Stomach (tissue), 9 donors: Measurements from ENCODE around the gene L3MBTL4. TPM values are rescaled to one million over a fixed set of nuclear protein-coding genes. Genes with fewer than 3 reads are reported as not detected.

Experiments
- DNase-seq, 2 donors: peaks; one replicate each; pipeline versions ENCODE4 v3.0.0 to v3.0.0-alpha.2; 2013 to 2019
- H3K27ac ChIP-seq, 5 donors: fragments of 200-600 bp in 4 of 5; sonication (generic) in 4 of 5; one replicate each; pipeline ENCODE4 v1.5.1; 2013 to 2019; ENCODE audit warnings: mild to moderate bottlenecking in 1 of 5, moderate library complexity in 1 of 5
- H3K27me3 ChIP-seq, 3 donors: fragments of 200-600 bp; sonication (generic); one replicate each; pipeline ENCODE4 v1.5.1; 2017 to 2019; ENCODE audit warnings: mixed run types in 1 of 3
- H3K36me3 ChIP-seq, 4 donors: fragments of 200-600 bp; sonication (generic); 1 replicate in 3 of 4; 2 replicates in 1 of 4; pipeline ENCODE4 v1.5.1; 2016 to 2019
- H3K4me1 ChIP-seq, 4 donors: fragments of 200-600 bp; sonication (generic); one replicate each; pipeline ENCODE4 v1.5.1; 2016 to 2019
- H3K4me3 ChIP-seq, 4 donors: fragments of 200-600 bp; sonication (generic) in 3 of 4; one replicate each; pipeline ENCODE4 v1.5.1; 2016 to 2019; ENCODE audit warnings: mild to moderate bottlenecking in 1 of 4
- H3K9me3 ChIP-seq, 4 donors: fragments of 200-600 bp; sonication (generic); one replicate each; pipeline ENCODE4 v1.5.1; 2016 to 2019
- CTCF ChIP-seq, 7 experiments: fragments of 450-650 bp in 4 of 7; fragments of 200-600 bp in 3 of 7; sonication (generic) in 3 of 7; IDR thresholded peaks; one replicate each; pipeline ENCODE4 v1.5.1; 2016 to 2019; ENCODE audit warnings: antibody characterized with exemption in 7 of 7, control low read depth in 2 of 7, mild to moderate bottlenecking in 1 of 7
- EP300 ChIP-seq: sonication (generic); formaldehyde crosslinking; IDR thresholded peaks from one replicate; pipeline ENCODE4 v1.6.1; 2017; ENCODE audit warnings: antibody characterized with exemption
- POLR2A ChIP-seq, 4 donors: fragments of 450-650 bp; IDR thresholded peaks; one replicate each; pipeline ENCODE4 v1.6.1; 2016; ENCODE audit warnings: antibody characterized with exemption in 4 of 4, control low read depth in 2 of 4, mild to moderate bottlenecking in 1 of 4, moderate library complexity in 1 of 4
- POLR2AphosphoS5 ChIP-seq, 3 donors: sonication (generic); formaldehyde crosslinking; IDR thresholded peaks; one replicate each; pipeline ENCODE4 v1.6.1; 2016; ENCODE audit warnings: antibody characterized with exemption in 3 of 3
- WGBS, 5 donors: extraction: QIAGEN DNeasy Blood & Tissue Kit in 3 of 5; methylation state at CpG; one replicate each; pipeline versions ENCODE4 v1.1.5 to v1.1.7; 2013 to 2018; 5-methylcytosine and 5-hydroxymethylcytosine counted together
- intact Hi-C: fragments of 100-400 bp; cut with DNase I; formaldehyde crosslinking; loops from one replicate; pipeline ENCODE4 v1.15.1; 2023; ENCODE audit warnings: low total_unique reads
- polyA plus RNA-seq, 3 donors: library from polyadenylated mRNA; stranded (reverse); fragments of 200-250 nt; gene quantifications; one replicate each; pipeline ENCODE4 v1.2.3, GENCODE V29; 2013
- total RNA-seq, 5 donors: library from RNA; depleted of rRNA; stranded (reverse); fragments of >200 nt; gene quantifications; one replicate each; pipeline versions ENCODE4 v1.1.0 to v1.2.3, GENCODE V29; 2014 to 2016
- donor health status: healthy with polysubstance abuse.
- donor health status: Bipolar disorder and iron deficiency.
- donor health status: healthy.

Gene L3MBTL4
- total and polyA plus RNA-seq, 8 donors: 1.9 to 23.3 (median 7.6) TPM

GRCh38 chr18:5998166-5998881 lies 416.4 kb downstream of the L3MBTL4 start:
- 71 to 85% (median 80%) methylated on average over 7 of the region's 7 CpGs for WGBS, 5 donors
- peaks cover 0 to 5% (median 2%) of the 10 kb centered on the region in 4 donors for H3K9me3 ChIP-seq
- no peak for DNase-seq
- intact Hi-C loops: no loop called here
- no peaks in the 10 kb centered on the region for H3K27me3 ChIP-seq
- no peak overlapping the region for H3K27ac ChIP-seq
- TF ChIP-seq CTCF (IDR thresholded peaks at IDR 0.05) (no peak), EP300 (no peak), POLR2AphosphoS5 (IDR thresholded peaks at IDR 0.05) (no peak), POLR2A (IDR thresholded peaks at IDR 0.05) (no peak)
- H3K4me1 ChIP-seq: no peaks in the 10 kb centered on the region
- H3K4me3 ChIP-seq: no peak overlapping the region
- H3K36me3 ChIP-seq: no peaks in the 10 kb centered on the region

DNA sequence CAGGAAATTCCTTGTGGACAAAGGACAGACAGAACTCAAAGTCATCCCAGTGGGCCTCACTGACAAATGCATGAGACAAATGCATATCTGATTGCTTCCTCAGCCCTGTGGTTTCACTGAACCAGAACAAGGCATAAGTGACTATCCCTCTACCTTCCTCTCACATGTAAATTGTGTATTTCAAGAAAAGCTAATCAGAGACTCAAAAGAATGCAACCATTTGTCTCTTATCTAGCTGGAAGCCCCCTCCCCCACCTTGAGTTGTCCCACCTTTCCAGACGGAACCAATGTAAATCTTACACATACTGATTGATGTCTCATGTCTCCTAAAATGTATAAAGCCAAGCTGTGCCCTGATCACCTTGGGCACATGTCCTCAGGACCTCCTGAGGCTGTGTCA lies 417.4 kb downstream of the L3MBTL4 start:
- intact Hi-C loops: no loop called here
- no peak overlapping the region for H3K27ac ChIP-seq
- no peak for DNase-seq
- no peak overlapping the region for H3K4me3 ChIP-seq
- H3K4me1 ChIP-seq: no peaks in the 10 kb centered on the region
- peaks cover 0 to 5% (median 2%) of the 10 kb centered on the region in 4 donors for H3K9me3 ChIP-seq
- WGBS, 5 donors: 55 to 82% (median 60%) methylated on average over 1 of the region's 1 CpG
- no peaks in the 10 kb centered on the region for H3K36me3 ChIP-seq
- no peaks in the 10 kb centered on the region for H3K27me3 ChIP-seq
- TF ChIP-seq POLR2A (IDR thresholded peaks at IDR 0.05): no peak
- TF ChIP-seq POLR2AphosphoS5 (IDR thresholded peaks at IDR 0.05): no peak
- TF ChIP-seq EP300: no peak
- no peak for TF ChIP-seq CTCF (IDR thresholded peaks at IDR 0.05)

DNA sequence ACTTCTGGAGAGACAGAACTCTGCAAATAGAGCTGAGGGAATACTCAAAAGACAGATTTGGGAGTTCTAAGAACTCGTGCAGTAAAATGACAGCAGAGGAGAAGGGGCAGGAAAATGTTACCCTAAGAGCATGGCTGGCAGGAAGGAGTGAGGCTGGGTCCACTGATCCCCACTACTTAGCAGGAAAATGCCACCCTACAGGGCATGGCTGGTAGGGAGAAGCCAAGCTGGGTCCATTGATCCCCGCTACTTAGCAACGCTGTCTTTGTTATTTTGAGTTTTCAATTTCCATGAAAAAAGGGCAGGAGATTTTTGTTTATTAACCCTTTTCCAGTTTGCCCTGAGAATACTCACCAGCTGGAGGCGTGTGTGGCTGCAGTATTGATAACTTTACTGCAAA lies 419.1 kb downstream of the L3MBTL4 start:
- intact Hi-C loops: no loop called here
- Histone ChIP-seq H3K4me1 (no peaks in the 10 kb centered on the region), H3K9me3 (peaks cover 0 to 5% (median 2%) of the 10 kb centered on the region in 4 donors), H3K27ac (no peak overlapping the region), H3K36me3 (no peaks in the 10 kb centered on the region), H3K27me3 (no peaks in the 10 kb centered on the region), H3K4me3 (no peak overlapping the region)
- 77 to 85% (median 81%) methylated on average over 4 of the region's 4 CpGs for WGBS, 5 donors
- DNase-seq: no peak
- no peak for TF ChIP-seq EP300
- TF ChIP-seq CTCF (IDR thresholded peaks at IDR 0.05): no peak
- TF ChIP-seq POLR2AphosphoS5 (IDR thresholded peaks at IDR 0.05): no peak
- no peak for TF ChIP-seq POLR2A (IDR thresholded peaks at IDR 0.05)

DNA sequence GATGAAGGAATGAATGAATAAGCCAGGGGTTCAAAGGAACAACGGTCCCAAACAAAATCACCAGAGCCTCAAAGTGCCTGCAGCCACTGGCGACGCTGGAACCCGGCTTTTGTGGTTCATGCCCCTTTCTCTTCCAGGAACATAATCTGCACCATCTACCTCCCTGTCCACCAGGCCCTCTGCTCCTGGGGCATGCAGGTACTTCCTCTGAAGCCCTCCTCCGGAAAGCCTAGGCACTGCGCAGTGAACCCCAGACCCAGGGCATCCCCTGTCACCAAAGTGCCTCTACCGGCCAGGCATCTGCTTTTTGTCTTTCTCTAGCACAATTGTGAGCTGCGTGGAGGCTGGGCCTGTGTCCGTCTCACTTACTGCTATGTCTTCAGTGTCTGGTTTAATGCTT lies 420.8 kb downstream of the L3MBTL4 start:
- Histone ChIP-seq H3K27me3 (no peaks in the 10 kb centered on the region), H3K4me3 (no peak overlapping the region), H3K36me3 (no peaks in the 10 kb centered on the region), H3K27ac (no peak overlapping the region), H3K9me3 (no peaks in the 10 kb centered on the region), H3K4me1 (no peaks in the 10 kb centered on the region)
- DNase-seq: no peak
- no peak for TF ChIP-seq POLR2A (IDR thresholded peaks at IDR 0.05)
- TF ChIP-seq EP300: no peak
- no peak for TF ChIP-seq CTCF (IDR thresholded peaks at IDR 0.05)
- TF ChIP-seq POLR2AphosphoS5 (IDR thresholded peaks at IDR 0.05): no peak
- intact Hi-C loops: no loop called here
- 92 to 95% (median 94%) methylated on average over 9 of the region's 9 CpGs for WGBS, 5 donors
